CD4-positive, alpha-beta T cell treated with Interleukin-10 for 1 hour (primary cell): ENCODE data around the gene CAMSAP3.

Experiments
- DNase-seq: peaks from one replicate; pipeline ENCODE4 v3.0.0-alpha.2; 2020

The CAMSAP3 gene

GRCh38 chr19:7579182-7579581 lies 16.5 kb upstream of the CAMSAP3 start:
- no peak for DNase-seq

GRCh38 chr19:7582446-7582845 lies 13.2 kb upstream of the CAMSAP3 start:
- DNase-seq, result no peak

- DNase-seq, result no peak
These were observed 5.8 kb upstream of the CAMSAP3 start for GRCh38 chr19:7589822-7590221.

GRCh38 chr19:7590256-7590655 lies 5.4 kb upstream of the CAMSAP3 start:
- no peak for DNase-seq

GRCh38 chr19:7596211-7596937 lies 711 bp downstream of the CAMSAP3 start:
- no peak for DNase-seq

GRCh38 chr19:7597689-7598088 lies 2.0 kb downstream of the CAMSAP3 start:
- DNase-seq, result no peak

- DNase-seq, result no peak
These were observed 2.5 kb downstream of the CAMSAP3 start for GRCh38 chr19:7598180-7598579.

GRCh38 chr19:7600721-7601120 lies 5.1 kb downstream of the CAMSAP3 start:
- no peak for DNase-seq

- DNase-seq, result no peak
These were observed 6.7 kb downstream of the CAMSAP3 start for GRCh38 chr19:7602240-7602934.

GRCh38 chr19:7602935-7603497 lies 7.4 kb downstream of the CAMSAP3 start:
- no peak for DNase-seq

GRCh38 chr19:7603919-7604318 lies 8.3 kb downstream of the CAMSAP3 start:
- no peak for DNase-seq

- peak; percentile 26 for DNase-seq
These were observed 10.0 kb downstream of the CAMSAP3 start for GRCh38 chr19:7605490-7606222.

GRCh38 chr19:7606289-7606688 lies 10.6 kb downstream of the CAMSAP3 start:
- DNase-seq, result no peak

- DNase-seq, result no peak
These were observed 11.7 kb downstream of the CAMSAP3 start for GRCh38 chr19:7607212-7607873.

GRCh38 chr19:7607874-7608560 lies 12.4 kb downstream of the CAMSAP3 start:
- DNase-seq, result no peak

- DNase-seq, result no peak
These were observed 15.0 kb downstream of the CAMSAP3 start for GRCh38 chr19:7610491-7611240.

- no peak for DNase-seq
These were observed 16.0 kb downstream of the CAMSAP3 start for GRCh38 chr19:7611541-7612279.

GRCh38 chr19:7612282-7613274 lies 16.9 kb downstream of the CAMSAP3 start:
- no peak for DNase-seq
